ENCODE measurements around the gene USP2. TPM values are rescaled to one million over a fixed set of nuclear protein-coding genes. Genes with fewer than 3 reads are reported as not detected.

Gene USP2
- total RNA-seq, 1 experiment from 2014 or later, result 5.7 TPM

GRCh38 chr11:119344291-119345010 is 37.0 kb downstream of the USP2 start:
- Histone ChIP-seq H3K18ac (ENCODE audit: insufficient read length, low read depth, low read length) (no peak overlapping the region), H2BK15ac (ENCODE audit: low read depth, low read length) (no peak overlapping the region), H3K23me2 (ENCODE audit: insufficient read length, low read depth, low read length, poor library complexity, severe bottlenecking) (peaks cover 15% of the 10 kb centered on the region), H3K56ac (ENCODE audit: insufficient read length, low read depth, low read length) (no peak overlapping the region), H3T11ph (ENCODE audit: low read length) (no peak overlapping the region), H3K4me2 (ENCODE audit: insufficient read depth, insufficient read length, low read length) (no peak overlapping the region), H3K9me3 (ENCODE audit: control insufficient read depth, low read depth, low read length) (no peaks in the 10 kb centered on the region), H2BK120ac (ENCODE audit: low read depth, low read length, poor library complexity, severe bottlenecking) (no peak overlapping the region), H3K79me1 (ENCODE audit: insufficient read depth, low read depth, low read length, poor library complexity, severe bottlenecking) (no peaks in the 10 kb centered on the region), H4K91ac (ENCODE audit: insufficient read length, low read depth, low read length) (no peak overlapping the region), H3K27ac (ENCODE audit: insufficient read length, low read depth, low read length) (no peak overlapping the region), H4K8ac (replicated peaks; ENCODE audit: insufficient read length, low read depth, low read length) (no peak overlapping the region), H2BK20ac (ENCODE audit: low read depth, low read length, poor library complexity, severe bottlenecking) (no peak overlapping the region), H4K5ac (ENCODE audit: insufficient read length, low read depth, low read length) (no peak overlapping the region), H3K9ac (ENCODE audit: extremely low read depth, insufficient read length, low read length) (no peak overlapping the region), H3K27me3 (ENCODE audit: insufficient read depth, low read length) (peaks cover 10% of the 10 kb centered on the region; the same call in 1 of the 2 replicates), H3K4me1 (ENCODE audit: insufficient read depth, low read length) (no peaks in the 10 kb centered on the region; the same call in 1 of the 2 replicates), H3K23ac (ENCODE audit: insufficient read length, low read depth, low read length) (no peak overlapping the region), H3K14ac (ENCODE audit: insufficient read depth, low read length) (no peak overlapping the region), H2BK12ac (ENCODE audit: insufficient read length, low read depth, low read length) (no peak overlapping the region), H3K79me2 (ENCODE audit: insufficient read depth, low read length) (no peaks in the 10 kb centered on the region), H4K20me1 (ENCODE audit: control insufficient read depth, insufficient read depth, insufficient read length) (no peaks in the 10 kb centered on the region), H2AK5ac (ENCODE audit: insufficient read length, low read length) (no peak overlapping the region), H2BK5ac (ENCODE audit: insufficient read length, low read length) (no peak overlapping the region), H3K4ac (ENCODE audit: low read depth, low read length) (no peak overlapping the region), H2AFZ (ENCODE audit: low read length) (no peak overlapping the region)
- no peak overlapping the region for H3K27ac Mint-ChIP-seq
- no peak for TF ChIP-seq CTCF (conservative IDR thresholded peaks at IDR 0.05)
- no peaks in the 10 kb centered on the region; a peak in 1 of 7 replicates for H3K36me3 Mint-ChIP-seq (ENCODE audit: insufficient read depth in 1 of 3, low read depth in 3 of 3)
- peaks cover 79% of the 10 kb centered on the region for H3K27me3 Mint-ChIP-seq (ENCODE audit: low read depth)
- DNase-seq, result no peak
- peaks cover 9 to 23% of the 10 kb centered on the region in 2 experiments for H3K4me1 Mint-ChIP-seq
- WGBS (ENCODE audit: extremely low coverage, insufficient read length, low lambda C conversion rate), result no CpG with 5 or more reads among the region's 14 CpGs
- H3K9me3 Mint-ChIP-seq, result no peaks in the 10 kb centered on the region; a peak in 1 of 5 replicates
- no peak overlapping the region for H3K4me3 Mint-ChIP-seq
